AG09309 (cell line): Measurements from ENCODE around the gene PIK3CG.

Experiments used
- DNase-seq: peaks from one replicate; pipeline ENCODE4 v3.0.0-alpha.2; 2010; ENCODE audit warnings: low read depth
- H3K4me3 ChIP-seq: 2 replicates; pipeline ENCODE4 v1.5.1; 2011; ENCODE audit warnings: mild to moderate bottlenecking, low read depth, low read length, moderate library complexity; ENCODE audit not compliant: control insufficient read depth
- CTCF ChIP-seq: IDR thresholded peaks from 2 replicates; pipeline ENCODE4 v1.5.1; 2011; ENCODE audit warnings: mild to moderate bottlenecking, low read depth, low read length, inconsistent platforms; ENCODE audit not compliant: insufficient read depth, control insufficient read depth; ENCODE audit errors: missing control alignments

Gene PIK3CG

GRCh38 chr7:106866298-106867281 lies 1.5 kb downstream of the PIK3CG start:
- no peak overlapping the region for H3K4me3 ChIP-seq
- DNase-seq, result no peak
- TF ChIP-seq CTCF, result no peak

GRCh38 chr7:106867641-106868351 lies 2.7 kb downstream of the PIK3CG start:
- TF ChIP-seq CTCF, result no peak
- no peak overlapping the region for H3K4me3 ChIP-seq
- no peak for DNase-seq

GRCh38 chr7:106868364-106868763 lies 3.3 kb downstream of the PIK3CG start:
- H3K4me3 ChIP-seq, result no peak overlapping the region
- DNase-seq, result no peak
- TF ChIP-seq CTCF, result no peak

- DNase-seq, result no peak
- H3K4me3 ChIP-seq, result no peak overlapping the region
- TF ChIP-seq CTCF, result no peak
Observed at GRCh38 chr7:106869954-106870353, 4.9 kb downstream of the PIK3CG start.

GRCh38 chr7:106870528-106870927 lies 5.4 kb downstream of the PIK3CG start:
- H3K4me3 ChIP-seq, result no peak overlapping the region
- no peak for DNase-seq
- no peak for TF ChIP-seq CTCF

GRCh38 chr7:106870983-106871410 lies 5.9 kb downstream of the PIK3CG start:
- TF ChIP-seq CTCF, result no peak
- no peak overlapping the region for H3K4me3 ChIP-seq
- no peak for DNase-seq
